Fibroblast of the aortic adventitia (primary cell): ENCODE results near the gene EFTUD2. TPM values are rescaled to one million over a fixed set of nuclear protein-coding genes. Genes with fewer than 3 reads are reported as not detected.

Experiments used
- DNase-seq: peaks from one replicate; pipeline ENCODE4 v3.0.0-alpha.2; 2010; ENCODE audit warnings: low read depth
- H3K4me3 ChIP-seq: 2 replicates; pipeline ENCODE4 v1.5.1; 2011; ENCODE audit warnings: low read depth, mild to moderate bottlenecking, control low read depth, low read length, moderate library complexity
- CTCF ChIP-seq: IDR thresholded peaks from 2 replicates; pipeline ENCODE4 v1.5.1; 2011; ENCODE audit warnings: mild to moderate bottlenecking, low read length, control low read depth, inconsistent platforms; ENCODE audit not compliant: insufficient read depth
- total RNA-seq: library from RNA; depleted of rRNA; stranded (reverse); fragments of >200 nt; gene quantifications from 2 replicates; pipeline ENCODE4 v1.2.3, GENCODE V29; 2012; ENCODE audit warnings: low replicate concordance

Gene EFTUD2
- total RNA-seq, 1 donor, result 79.9 TPM

- no peak for DNase-seq
- H3K4me3 ChIP-seq, result no peak overlapping the region
- TF ChIP-seq CTCF, result no peak
Observed at GRCh38 chr17:44854192-44854591, 45.1 kb downstream of the EFTUD2 start.

GRCh38 chr17:44850612-44851011 is 48.6 kb downstream of the EFTUD2 start:
- TF ChIP-seq CTCF, result no peak
- H3K4me3 ChIP-seq, result no peak overlapping the region
- DNase-seq, result no peak

- no peak for DNase-seq
- TF ChIP-seq CTCF, result no peak
- no peak overlapping the region for H3K4me3 ChIP-seq
Observed at GRCh38 chr17:44850025-44850424, 49.2 kb downstream of the EFTUD2 start.

GRCh38 chr17:44848961-44849489 is 50.2 kb downstream of the EFTUD2 start:
- no peak overlapping the region for H3K4me3 ChIP-seq
- TF ChIP-seq CTCF, result no peak
- DNase-seq, result no peak

- no peak overlapping the region for H3K4me3 ChIP-seq
- DNase-seq, result no peak
- no peak for TF ChIP-seq CTCF
Observed at GRCh38 chr17:44848257-44848795, 50.9 kb downstream of the EFTUD2 start.

- DNase-seq, result no peak
- TF ChIP-seq CTCF, result no peak
- H3K4me3 ChIP-seq, result no peak within 1 kb of the TSS
Observed at GRCh38 chr17:44847586-44847985, 51.7 kb downstream of the EFTUD2 start, which contains the start of gene HIGD1B. Gene HIGD1B (plus strand): TSS chr17:44847883. CDS start chr17:44848153, 270 bp downstream.

- no peak for TF ChIP-seq CTCF
- H3K4me3 ChIP-seq, result no peak overlapping the region
- no peak for DNase-seq
Observed at GRCh38 chr17:44846206-44846605, 53.0 kb downstream of the EFTUD2 start.
